SK-N-MC (cell line): ENCODE results near the gene RPL22.

Experiments used
- DNase-seq: peaks from one replicate; pipeline ENCODE4 v3.0.0-alpha.2; 2011; ENCODE audit warnings: low read depth, low spot score
- H3K27ac ChIP-seq: fragments of 200-600 bp; sonication (generic); 2 replicates; pipeline ENCODE4 v1.5.1; 2016; ENCODE audit warnings: mixed run types
- H3K36me3 ChIP-seq: fragments of 200-600 bp; sonication (generic); 2 replicates; pipeline ENCODE4 v1.6.1; 2017; ENCODE audit warnings: antibody characterized with exemption, low read length, mixed read lengths; ENCODE audit not compliant: insufficient read depth
- H3K4me3 ChIP-seq: fragments of 200-600 bp; sonication (generic); 2 replicates; pipeline ENCODE4 v1.5.1; 2016
- H3K9ac ChIP-seq: fragments of 200-600 bp; sonication (generic); 2 replicates; pipeline ENCODE4 v1.8.0; 2017; ENCODE audit warnings: mixed run types, mixed read lengths; ENCODE audit not compliant: insufficient read length
- H3K9me3 ChIP-seq: fragments of 200-600 bp; sonication (generic); 2 replicates; pipeline ENCODE4 v1.6.1; 2017; ENCODE audit warnings: low read depth, mild to moderate bottlenecking, antibody characterized with exemption, low read length, moderate library complexity, mixed read lengths
- EZH2 ChIP-seq: fragments of 200-600 bp; sonication (generic); IDR thresholded peaks from one replicate; pipeline ENCODE4 v1.6.1; 2017; ENCODE audit warnings: antibody characterized with exemption
- FOXP2 ChIP-seq: optimal IDR thresholded peaks from 2 replicates; pipeline ENCODE3; 2011; ENCODE audit warnings: mild to moderate bottlenecking, moderate library complexity; ENCODE audit not compliant: insufficient read depth; ENCODE audit errors: extremely low read length, control extremely low read depth
- POLR2AphosphoS5 ChIP-seq: IDR thresholded peaks from 2 replicates; pipeline ENCODE4 v1.6.1; 2012; ENCODE audit warnings: mild to moderate bottlenecking, low read depth, low read length, borderline replicate concordance

Gene RPL22

GRCh38 chr1:6199298-6200187 is at the start of gene RPL22:
TSS of gene RPL22 (minus strand) at chr1:6199595. CDS start at chr1:6199573, 22 bp downstream.
- peak within 1 kb of the TSS; percentile 99 for H3K9ac ChIP-seq
- H3K9me3 ChIP-seq: no peaks in the 10 kb centered on the region
- peaks cover 34% of the 10 kb centered on the region for H3K36me3 ChIP-seq
- DNase-seq: peak; percentile 98
- H3K27ac ChIP-seq: peak within 1 kb of the TSS; percentile 95
- peak; percentile 98 for TF ChIP-seq POLR2AphosphoS5
- TF ChIP-seq EZH2: no peak
- peak; percentile 87 for TF ChIP-seq FOXP2
- peak within 1 kb of the TSS; percentile 81 for H3K4me3 ChIP-seq

- DNase-seq: no peak
- Histone ChIP-seq H3K36me3 (no peaks in the 10 kb centered on the region), H3K9ac (no peak overlapping the region), H3K27ac (no peak overlapping the region), H3K4me3 (no peak overlapping the region), H3K9me3 (no peaks in the 10 kb centered on the region)
- TF ChIP-seq FOXP2 (no peak), EZH2 (no peak), POLR2AphosphoS5 (no peak)
These were observed 48.9 kb upstream of the RPL22 start for GRCh38 chr1:6248161-6248776.

- Histone ChIP-seq H3K27ac (no peak overlapping the region), H3K4me3 (no peak overlapping the region), H3K36me3 (no peaks in the 10 kb centered on the region), H3K9me3 (no peaks in the 10 kb centered on the region), H3K9ac (no peak overlapping the region)
- DNase-seq: no peak
- TF ChIP-seq POLR2AphosphoS5 (no peak), FOXP2 (no peak), EZH2 (no peak)
These were observed 48.3 kb upstream of the RPL22 start for GRCh38 chr1:6247651-6248050.

- H3K4me3 ChIP-seq: peak overlapping the region; percentile 68; the same call in 1 of the 2 replicates
- DNase-seq: no peak
- H3K9ac ChIP-seq: no peak overlapping the region
These were observed 47.4 kb upstream of the RPL22 start for GRCh38 chr1:6246497-6247467.

GRCh38 chr1:6245869-6246496 is 46.6 kb upstream of the RPL22 start:
- peak overlapping the region; percentile 68 for H3K4me3 ChIP-seq
- DNase-seq: no peak

More at GRCh38 chr1:6246497-6247467, 47.4 kb upstream of the RPL22 start:
- Histone ChIP-seq H3K27ac (no peak overlapping the region), H3K36me3 (no peaks in the 10 kb centered on the region), H3K9me3 (no peaks in the 10 kb centered on the region)
- TF ChIP-seq FOXP2: no peak
- TF ChIP-seq EZH2: no peak
- no peak for TF ChIP-seq POLR2AphosphoS5

GRCh38 chr1:6245086-6245868 is 45.9 kb upstream of the RPL22 start:
- H3K36me3 ChIP-seq: no peaks in the 10 kb centered on the region
- H3K9me3 ChIP-seq: no peaks in the 10 kb centered on the region
- TF ChIP-seq POLR2AphosphoS5: no peak
- no peak for TF ChIP-seq FOXP2
- no peak for TF ChIP-seq EZH2
- peak overlapping the region; percentile 68 for H3K4me3 ChIP-seq
- no peak for DNase-seq
- H3K27ac ChIP-seq: no peak overlapping the region
- no peak overlapping the region for H3K9ac ChIP-seq

More at GRCh38 chr1:6245869-6246496, 46.6 kb upstream of the RPL22 start:
- Histone ChIP-seq H3K27ac (no peak overlapping the region), H3K9ac (no peak overlapping the region), H3K9me3 (no peaks in the 10 kb centered on the region), H3K36me3 (no peaks in the 10 kb centered on the region)
- TF ChIP-seq FOXP2 (no peak), POLR2AphosphoS5 (no peak), EZH2 (no peak)
